Adrenal gland (tissue), 5 donors: ENCODE measurements around the gene USP6NL.

Experiments
- CTCF ChIP-seq, 6 experiments: fragments of 450-650 bp in 4 of 6; fragments of 200-600 bp in 2 of 6; sonication (generic) in 1 of 6; IDR thresholded peaks; 1 replicate in 5 of 6; 2 replicates in 1 of 6; pipeline versions ENCODE4 v1.5.1 to v1.8.0; 2016 to 2021; ENCODE audit warnings: antibody characterized with exemption in 6 of 6, mild to moderate bottlenecking in 2 of 6, moderate library complexity in 1 of 6
- POLR2A ChIP-seq, 2 donors: fragments of 450-650 bp; IDR thresholded peaks; one replicate each; pipeline ENCODE4 v1.6.1; 2017; ENCODE audit warnings: antibody characterized with exemption in 2 of 2, mild to moderate bottlenecking in 2 of 2, moderate library complexity in 1 of 2
- donor health status: DM: no; HTN: no; CAD: no.

- TF ChIP-seq CTCF (IDR thresholded peaks at IDR 0.05), result no peak
- TF ChIP-seq POLR2A (IDR thresholded peaks at IDR 0.05), result no peak
Measured at GRCh38 chr10:11528286-11528685, 83.2 kb downstream of the USP6NL start.
